ENCODE data around the gene MCEMP1.

MCEMP1 gene

DNA sequence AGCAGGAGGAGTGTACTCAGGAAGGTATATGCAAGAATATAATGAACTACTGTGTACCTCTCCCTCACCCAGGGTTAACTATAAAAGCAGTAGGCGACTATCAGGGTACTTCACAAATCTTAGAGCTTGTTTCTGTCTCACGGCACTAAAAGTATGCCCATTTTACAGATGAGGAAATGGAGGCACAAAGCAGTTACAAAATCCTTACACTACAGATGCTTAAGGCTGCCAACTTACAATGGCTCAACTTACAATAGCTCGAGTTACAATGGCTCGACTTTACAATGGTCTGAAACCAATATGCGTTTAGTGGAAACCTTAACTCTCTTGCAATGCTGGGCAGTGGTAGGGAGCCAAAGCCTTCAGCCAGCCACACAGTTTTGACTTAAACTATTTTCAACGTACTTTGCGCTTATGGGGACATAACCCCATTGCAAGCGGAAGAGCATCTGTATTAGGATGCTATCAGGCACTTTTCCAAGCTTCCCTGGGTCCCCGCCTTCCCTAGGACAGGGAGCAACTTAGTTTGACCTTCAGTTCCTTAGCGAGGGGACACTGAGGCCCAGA is 20.9 kb downstream of the MCEMP1 start:
- no peak for DNase-seq (ENCODE audit: low read depth)

DNA sequence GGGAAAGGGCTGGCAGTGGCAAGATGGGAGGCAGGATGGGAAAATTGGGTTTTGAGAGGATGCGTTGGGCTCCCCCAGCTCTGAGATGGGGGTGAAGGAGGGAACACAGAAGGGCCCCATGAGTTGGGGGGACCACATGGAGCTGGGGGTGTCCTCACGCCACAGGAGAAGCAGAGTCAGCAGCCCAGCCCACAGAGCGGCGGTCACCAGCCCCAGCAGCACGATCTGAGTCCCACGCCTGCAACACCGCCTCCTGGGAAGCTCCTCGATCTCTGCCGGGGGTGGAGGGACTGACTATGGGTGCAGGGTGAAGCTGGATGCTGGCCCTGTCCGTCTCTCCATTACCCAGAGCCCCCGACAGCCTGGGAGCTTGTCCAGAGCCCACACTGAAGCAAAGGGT is 21.7 kb downstream of the MCEMP1 start:
- DNase-seq (ENCODE audit: low read depth), result no peak

DNA sequence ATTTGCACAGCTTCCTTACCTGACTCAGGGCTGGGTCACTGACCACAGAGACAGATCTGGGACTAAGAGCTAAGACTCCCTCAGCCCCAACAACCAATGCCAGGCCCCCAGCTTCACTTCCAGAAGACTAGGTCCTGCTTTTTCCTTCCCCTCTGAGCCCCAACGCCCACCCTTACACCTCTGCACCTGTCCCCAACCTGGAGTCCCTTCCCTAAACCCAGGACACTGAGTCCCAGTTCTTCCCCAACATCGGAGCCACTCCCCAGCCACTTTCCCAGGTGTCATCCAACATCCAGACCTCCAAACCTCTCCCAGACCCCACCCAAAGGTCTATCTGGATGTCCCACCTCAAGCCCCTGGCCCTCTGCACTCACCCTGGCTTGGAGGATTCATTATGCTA is 22.1 kb downstream of the MCEMP1 start:
- no peak for DNase-seq (ENCODE audit: low read depth)

DNA sequence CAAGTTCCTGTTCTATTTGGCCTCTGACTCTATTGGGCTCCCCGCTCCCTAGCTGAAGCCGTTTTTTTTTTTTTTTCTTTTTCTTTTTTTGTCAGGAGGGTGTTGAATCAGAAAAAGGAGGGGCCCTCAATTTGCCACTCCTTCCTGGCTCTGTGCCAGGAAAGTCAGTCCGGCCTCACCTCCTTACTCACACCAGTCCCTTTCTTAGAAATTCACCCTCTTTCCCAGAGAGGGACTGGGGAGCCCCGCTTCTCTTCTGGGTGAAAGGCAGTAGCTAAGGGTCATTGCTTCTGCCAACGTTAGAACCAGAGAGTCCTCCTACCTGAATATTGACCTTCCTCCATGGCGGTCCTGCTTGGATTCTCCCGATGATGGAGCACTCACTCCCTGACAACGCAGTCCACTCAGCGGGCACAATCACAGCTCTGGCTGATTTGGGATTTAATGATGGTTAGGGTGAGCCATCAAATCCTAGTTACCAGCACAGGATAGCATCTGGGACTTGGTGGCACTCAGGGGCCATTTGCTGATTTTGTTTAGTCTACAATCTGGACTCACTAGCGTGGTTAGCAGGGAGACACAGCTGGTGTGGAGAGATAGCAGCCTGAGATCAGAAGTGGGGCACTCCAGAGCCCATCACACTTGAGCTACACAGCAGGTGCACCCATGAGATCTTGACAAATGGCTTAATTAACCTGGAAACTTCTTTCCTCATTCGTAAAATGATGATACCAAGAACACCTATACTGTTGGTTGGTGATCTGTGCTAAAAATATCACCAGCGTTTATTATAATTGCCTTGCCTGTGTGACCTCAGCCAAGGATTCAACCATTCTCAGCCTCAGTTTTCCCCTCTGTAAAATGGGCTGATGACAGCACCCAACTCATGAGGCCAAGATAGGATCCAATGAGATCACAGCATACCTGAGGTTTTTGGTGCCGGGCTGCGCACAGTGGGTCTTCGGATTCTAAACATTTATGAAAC is 22.8 kb downstream of the MCEMP1 start:
- no peak for DNase-seq (ENCODE audit: low read depth)

DNA sequence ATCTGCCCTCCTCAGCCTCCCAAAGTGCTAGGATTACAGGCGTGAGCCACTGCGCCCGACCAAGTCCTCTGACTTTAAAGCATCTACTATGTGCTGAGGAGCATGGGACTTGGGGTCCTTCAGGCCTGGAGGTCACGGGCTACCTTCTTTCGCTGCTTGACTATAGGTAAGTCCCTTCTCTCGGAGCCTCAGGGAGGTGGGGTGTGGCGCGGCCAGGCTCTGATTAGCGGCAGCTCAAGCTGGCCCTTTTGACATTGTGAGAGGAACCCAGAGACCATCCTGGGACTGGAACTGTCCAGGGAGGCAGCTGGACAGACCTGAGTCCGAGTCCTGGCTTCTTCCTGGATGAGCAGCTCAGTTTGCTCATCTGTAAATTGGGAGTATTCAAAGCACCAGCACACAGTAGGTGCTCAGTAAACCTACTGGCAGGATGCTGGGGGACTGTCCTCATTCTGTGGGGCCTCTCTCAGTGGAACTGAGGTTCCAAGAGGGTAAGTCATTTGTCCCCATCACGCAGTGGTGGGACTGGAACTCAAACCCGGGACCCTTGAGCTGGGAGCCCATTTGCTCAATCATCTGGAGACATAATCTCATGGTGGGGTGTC is 24.3 kb downstream of the MCEMP1 start:
- no peak for DNase-seq (ENCODE audit: low read depth)

DNA sequence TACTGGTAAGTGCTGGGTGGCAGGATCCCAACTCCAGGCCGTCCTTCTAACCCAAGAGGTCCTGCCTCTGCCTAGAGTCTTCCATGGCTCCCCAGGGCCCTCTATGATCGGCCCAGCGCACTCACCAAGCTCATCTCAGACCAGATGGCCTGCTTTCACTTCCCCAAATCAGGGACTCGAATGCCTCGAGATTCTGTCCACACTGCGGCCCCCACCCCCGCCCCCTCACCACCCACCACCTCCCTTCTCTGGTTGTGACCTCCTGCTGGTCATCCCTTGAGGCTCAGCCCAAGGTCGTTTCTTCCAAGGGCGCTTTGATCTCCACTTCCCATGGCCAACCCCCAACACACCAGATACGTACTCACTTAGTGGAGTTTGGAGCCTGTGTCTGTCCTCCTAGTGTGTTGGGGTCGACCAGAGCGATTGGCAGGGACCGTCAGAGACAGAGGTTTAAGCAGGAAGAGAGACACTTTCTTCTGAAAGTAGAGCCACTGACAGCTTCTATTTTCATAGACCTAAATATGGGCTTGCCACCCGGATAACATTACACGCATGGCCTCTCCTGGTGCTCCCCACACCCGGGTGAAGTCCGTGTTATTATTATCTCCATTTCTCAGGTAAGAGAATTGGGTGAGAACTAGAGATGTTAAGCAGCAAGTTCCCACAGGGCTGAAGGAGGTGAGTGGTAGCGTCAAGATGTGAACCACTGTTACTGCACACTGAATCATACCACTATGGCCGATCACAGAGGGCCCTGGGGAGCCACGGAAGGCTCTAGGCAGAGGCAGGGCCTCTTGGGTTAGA is 25.0 kb downstream of the MCEMP1 start, which contains the start of gene FCER2:
Gene FCER2, minus strand, starts transcription at position 478 of the 804 bp plus-strand sequence. CDS start 2,371 bp downstream, outside the sequence.
- no peak for DNase-seq (ENCODE audit: low read depth)

DNA sequence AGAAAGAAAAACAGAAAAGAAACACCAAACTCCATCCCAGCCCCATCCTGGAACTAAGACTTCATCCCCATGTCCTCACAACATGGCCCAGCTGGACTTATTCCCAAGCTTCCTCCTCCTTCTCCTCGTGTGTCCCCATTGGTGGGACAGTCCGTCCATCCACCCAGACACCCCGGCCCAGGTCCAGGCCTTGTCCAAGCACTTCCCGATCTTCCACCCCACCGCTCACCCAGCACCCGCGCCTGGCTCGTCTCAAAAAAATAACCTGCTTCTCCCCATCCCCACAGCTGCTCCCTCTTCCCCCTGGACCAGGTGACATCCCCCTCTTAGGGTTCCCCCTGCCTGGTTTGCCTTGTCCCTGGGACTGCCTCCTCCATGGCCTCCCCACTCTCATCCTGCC is 26.4 kb downstream of the MCEMP1 start:
- no peak for DNase-seq (ENCODE audit: low read depth)

DNA sequence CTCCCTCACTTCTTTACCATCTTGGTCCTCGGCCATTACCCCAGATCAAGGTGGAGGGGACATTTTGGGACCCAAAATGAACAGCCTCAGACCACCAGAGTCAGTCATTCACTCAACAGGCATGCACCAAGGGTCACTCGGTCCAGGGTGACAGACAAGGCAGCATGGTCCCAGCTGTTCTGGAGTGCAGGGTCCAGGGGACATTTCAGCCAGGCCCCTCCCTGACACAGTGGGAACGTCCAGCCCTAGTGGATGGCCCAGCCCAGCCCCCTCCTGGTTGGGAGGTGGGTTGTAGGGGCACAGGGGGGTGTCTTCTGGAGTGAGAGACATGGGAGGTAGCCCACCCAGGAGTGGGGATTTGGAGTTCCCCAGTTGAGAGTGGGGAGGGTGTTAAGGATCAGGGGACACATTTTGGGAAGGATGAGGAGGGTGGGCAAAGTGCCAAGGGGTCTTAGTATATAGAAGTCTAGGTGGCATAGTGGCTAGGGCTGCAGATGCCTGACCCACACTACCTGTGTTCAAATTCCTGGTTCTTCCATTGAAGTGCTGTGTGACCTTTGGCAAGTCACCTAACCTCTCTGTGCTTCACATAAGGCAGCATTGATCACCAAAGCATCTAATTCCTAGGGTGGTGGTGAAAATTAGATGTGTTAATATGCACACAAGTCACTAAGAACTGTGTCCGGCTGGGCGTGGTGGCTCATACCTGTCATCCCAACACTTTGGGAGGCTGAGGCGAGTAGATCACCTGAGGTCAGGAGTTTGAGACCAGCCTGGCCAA is 27.6 kb downstream of the MCEMP1 start:
- no peak for DNase-seq (ENCODE audit: low read depth)

DNA sequence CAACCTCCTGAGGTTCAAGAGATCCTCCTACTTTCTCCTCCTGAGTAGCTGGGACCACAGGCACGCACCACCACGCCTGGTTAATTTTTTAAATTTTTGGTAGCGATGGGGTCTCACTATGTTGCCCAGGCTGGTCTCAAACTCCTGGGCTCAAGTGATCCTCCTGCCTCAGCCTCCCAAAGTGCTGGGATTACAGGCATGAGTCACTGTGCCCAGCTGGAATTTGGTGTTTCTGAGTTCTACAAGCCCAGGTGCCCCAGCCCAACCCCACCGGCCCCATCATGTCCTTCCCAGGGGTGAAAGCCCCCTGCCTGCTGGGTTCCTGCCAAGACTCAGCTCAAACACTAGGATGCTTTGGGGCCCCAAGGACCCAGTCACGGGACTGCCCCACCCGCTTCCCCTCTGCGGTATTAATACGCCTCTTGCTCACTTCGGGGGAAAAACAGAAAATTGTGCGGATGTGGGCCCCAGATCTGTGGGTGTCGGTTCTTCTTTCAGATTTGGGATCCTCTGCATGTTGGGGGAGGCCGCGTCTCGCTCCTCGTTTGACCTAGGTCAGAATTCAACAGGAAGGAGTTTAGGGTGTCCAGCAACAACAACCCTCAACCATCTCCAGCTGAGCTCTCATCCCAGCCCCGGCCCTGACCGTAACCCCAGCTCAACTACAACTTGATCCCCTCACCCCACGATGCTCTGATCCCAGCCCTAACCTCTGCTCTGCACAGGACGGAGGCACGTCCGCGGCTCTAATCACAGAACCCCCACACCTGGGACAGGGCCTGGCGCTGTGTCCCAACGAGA is 28.7 kb downstream of the MCEMP1 start:
- DNase-seq (ENCODE audit: low read depth), result no peak

DNA sequence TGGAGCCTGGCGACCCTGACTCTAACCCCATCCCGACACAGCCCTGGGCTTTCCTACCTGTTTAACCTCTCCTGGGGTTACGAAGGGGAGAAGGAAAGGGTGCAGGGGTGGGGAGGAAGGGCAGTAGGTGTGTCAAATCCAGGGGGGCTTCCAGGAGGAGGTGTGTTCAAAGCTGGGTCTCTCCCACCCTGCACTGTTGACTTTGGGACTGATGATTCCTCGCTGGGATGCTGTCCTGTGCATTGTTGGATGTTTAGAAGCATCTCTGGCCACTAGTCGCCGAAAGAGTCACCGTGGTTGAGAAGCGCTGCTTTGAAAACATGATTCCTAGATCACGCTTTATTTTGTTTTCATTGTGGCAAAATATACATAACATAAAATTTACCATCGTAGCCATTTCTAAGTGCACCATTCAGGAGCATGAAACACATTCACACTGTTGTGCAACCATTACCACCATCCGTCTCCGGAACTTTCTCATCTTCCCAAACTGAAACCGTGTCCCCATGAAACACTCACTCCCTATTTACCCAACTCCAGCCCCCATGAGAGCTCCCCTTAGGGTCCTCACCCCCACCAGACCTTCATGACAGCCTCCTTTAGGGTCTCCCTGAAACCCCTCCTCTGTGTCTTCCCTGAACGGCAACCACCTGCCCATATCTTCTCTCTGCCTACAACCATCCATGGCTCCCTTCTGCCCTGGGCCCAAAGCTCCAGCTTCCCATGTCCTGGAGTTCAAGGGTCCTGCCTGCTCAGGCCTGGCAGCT is 29.5 kb downstream of the MCEMP1 start:
- no peak for DNase-seq (ENCODE audit: low read depth)

DNA sequence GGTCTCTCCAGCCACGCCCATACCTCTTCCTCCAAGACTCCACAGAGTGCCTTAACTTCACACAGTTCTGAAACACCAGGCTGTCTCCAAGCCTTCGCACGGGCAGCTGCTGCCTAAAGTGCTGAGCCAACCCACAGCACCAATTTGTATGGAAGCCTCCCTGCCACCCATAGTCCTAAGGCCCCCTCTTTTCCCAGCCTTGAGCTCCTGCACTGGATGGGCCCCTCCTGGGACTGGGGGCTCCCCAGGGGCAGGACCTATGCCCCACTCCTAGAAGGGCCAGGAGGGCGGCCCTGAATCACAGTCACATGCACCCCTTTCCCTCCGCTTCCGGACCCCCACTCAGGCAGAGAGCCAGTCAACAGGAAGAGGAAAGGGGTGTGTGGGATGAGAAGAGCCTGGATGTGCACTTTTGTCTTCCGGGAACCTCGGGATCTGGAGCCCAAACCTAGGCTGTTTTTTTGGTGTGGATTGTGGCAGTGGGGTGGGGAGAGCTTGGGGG is 30.1 kb downstream of the MCEMP1 start:
- DNase-seq (ENCODE audit: low read depth), result no peak

DNA sequence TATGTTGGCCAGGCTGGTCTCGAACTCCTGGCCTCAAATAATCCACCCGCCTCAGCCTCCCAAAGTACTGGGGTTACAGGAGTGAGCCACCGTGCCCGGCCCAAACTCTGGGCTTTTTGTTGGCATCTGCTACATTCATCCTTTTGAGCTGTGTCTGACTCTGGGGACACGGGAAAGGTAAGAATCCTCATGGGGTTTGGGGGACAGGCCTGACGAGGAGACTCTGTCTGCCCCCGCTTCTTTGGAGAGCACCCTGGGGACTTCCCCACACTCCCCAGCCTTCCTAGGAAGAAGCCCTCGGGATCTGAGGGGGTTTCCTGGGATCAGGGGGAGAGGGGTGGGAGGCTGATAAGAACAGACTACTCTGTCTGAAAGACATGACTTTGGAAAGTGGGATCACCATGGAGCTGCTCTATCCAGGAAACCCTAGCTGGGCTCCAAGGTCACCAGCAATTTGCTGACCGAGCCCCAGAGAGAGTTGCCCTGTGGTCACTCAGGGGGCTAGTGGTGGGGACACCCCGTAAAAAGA is 33.1 kb downstream of the MCEMP1 start:
- DNase-seq (ENCODE audit: low read depth), result no peak

DNA sequence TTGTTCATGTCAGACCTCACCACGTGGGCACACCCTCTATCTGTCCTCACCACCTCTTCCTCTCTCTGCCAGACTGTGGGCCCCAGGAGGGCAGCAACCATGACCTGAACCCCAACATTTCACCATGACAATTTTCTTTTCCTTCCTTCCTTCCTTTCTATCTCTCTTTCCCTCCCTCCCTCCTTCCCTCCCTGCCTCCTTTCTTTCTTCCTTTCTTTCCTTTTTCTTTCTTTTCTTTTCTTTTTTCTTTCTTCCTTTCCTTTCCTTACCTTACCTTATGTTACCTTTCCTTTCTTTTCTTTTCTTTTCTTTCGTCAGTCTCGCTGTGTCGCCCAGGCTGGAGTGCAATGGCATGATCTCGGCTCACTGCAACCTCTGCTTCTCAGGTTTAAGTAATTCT is 33.7 kb downstream of the MCEMP1 start:
- no peak for DNase-seq (ENCODE audit: low read depth)

DNA sequence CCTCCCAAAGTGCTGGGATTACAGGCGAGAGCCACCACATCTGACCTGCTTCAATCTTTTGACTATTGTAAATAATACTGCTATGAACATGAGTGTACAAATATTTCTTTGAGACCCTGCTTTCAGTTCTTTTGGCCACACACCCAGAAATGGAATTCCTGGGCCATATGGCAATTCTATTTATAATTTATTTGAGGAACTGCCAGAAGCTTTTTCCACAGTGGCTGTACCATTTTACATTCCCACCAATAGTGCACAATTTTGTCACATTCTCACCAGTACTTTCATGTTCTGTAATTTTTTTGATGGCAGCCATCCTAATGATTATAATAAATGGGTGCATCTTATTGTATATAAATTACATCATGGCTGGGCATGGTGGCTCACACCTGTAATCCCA is 38.8 kb downstream of the MCEMP1 start:
- no peak for DNase-seq (ENCODE audit: low read depth)

DNA sequence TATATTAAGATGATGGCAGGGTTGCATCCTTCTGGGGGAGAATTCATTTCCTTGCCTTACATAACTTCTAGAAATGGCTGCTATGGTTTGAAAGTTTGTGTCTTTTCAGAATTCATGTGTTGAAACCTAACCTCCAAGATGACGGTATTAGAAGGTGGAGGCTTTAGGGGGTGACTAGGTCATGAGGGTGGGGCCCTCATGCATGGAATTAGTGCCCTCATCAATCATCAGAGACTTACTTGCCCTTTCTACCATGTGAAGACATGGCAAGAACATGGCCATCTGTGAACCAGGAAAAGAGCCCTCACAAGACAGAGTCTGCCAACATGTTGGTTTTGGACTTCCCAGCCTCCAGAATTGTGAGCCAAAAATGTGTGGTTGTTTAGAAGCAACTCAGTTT is 39.9 kb downstream of the MCEMP1 start:
- DNase-seq (ENCODE audit: low read depth), result no peak

DNA sequence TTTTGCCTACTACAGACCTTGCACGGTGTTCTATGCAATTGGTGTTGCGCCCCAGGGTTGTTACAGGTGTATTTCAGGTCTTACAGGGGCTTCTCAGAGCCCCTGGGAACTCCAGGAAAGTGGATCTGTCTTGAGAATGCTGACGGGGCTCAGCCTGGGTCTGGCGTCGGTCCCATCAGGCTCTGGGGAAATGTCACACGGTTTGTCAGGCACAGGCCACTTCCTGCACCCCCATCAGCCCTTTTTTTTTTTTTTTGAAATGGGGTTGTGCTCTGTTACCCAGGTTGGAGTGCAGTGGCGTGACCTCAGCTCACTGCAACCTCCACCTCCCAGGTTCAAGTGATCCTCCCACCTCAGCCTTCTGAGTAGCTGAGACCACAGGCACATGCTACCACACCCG is 41.8 kb downstream of the MCEMP1 start:
- DNase-seq (ENCODE audit: low read depth), result no peak

DNA sequence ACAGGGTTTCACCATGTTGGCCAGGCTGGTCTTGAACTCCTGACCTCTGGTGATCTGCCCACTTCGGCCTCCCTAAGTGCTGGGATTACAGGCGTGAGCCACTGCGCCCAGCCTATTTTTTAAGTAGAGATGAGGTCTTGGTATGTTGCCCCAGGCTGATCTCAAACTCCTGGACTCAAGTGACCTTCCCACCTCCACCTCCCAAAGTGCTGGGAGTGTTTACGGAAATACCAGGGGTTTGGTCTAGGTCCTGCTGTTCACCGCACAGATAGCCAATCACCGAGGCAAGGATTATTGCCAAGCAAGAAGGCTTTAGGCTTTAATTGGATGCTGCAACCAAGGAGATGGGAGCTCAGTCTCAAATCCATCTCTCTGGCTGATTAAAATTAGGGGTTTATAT is 43.5 kb downstream of the MCEMP1 start:
- DNase-seq (ENCODE audit: low read depth), result no peak

DNA sequence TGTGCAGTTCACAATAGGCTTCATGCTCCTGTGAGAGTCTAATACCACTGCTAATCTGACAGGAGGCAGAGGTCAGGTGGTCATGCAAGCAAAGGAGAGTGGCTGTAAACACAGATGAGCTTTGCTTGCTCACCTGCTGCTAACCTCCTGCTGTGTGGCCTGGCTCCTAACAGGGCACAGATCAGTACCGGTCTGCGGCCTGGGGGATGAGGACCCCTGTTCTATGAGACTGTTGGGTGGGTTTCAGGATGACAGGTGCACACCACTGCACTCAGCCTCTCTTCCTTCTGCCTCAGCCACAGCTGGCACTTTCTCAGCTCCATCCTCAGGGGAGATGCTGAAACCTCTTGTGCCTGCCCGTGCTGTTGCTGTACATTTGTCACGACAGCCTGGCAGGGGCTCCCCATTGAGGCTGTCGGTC is 45.4 kb downstream of the MCEMP1 start:
- DNase-seq (ENCODE audit: low read depth), result no peak

DNA sequence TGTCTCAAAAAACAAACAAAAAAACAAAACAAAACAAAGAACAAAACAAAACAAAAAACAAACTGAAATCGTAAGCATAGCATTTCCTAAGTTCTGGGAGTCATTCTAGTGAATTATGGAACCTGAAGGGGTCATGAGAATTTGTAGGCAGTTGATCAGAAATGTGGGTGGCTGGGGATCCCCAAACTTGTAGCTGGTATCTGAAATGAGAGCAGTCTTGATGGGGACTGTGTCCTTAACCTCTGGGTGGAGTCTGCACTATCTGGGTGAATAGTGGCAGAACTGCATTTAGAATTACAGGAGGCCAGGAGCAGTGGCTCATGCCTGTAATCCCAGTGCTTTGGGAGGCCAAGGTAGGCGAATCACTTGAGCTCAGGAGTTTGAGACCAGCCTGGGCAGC is 48.9 kb downstream of the MCEMP1 start:
- DNase-seq (ENCODE audit: low read depth), result no peak
